ENCODE measurements around the gene DOCK4. TPM values are rescaled to one million over a fixed set of nuclear protein-coding genes. Genes with fewer than 3 reads are reported as not detected.

DOCK4 gene
- total RNA-seq, 1 donor from 2014 or later, result 32.2 TPM

- Histone ChIP-seq H3K4me1 (ENCODE audit: insufficient read depth, low read length) (peaks cover 4% of the 10 kb centered on the region), H3K27me3 (ENCODE audit: insufficient read depth, low read length) (no peaks in the 10 kb centered on the region), H3K4me2 (ENCODE audit: low read length) (peak overlapping the region; percentile 93), H3K9me3 (ENCODE audit: insufficient read depth, low read depth, low read length) (no peaks in the 10 kb centered on the region), H3K36me3 (ENCODE audit: insufficient read depth, low read length) (no peaks in the 10 kb centered on the region), H3K4me3 (ENCODE audit: insufficient read depth, low read depth, low read length) (no peak overlapping the region), H4K20me1 (ENCODE audit: insufficient read depth, low read length) (peaks cover 19% of the 10 kb centered on the region), H2AFZ (ENCODE audit: low read depth, low read length) (no peak overlapping the region), H3K79me2 (ENCODE audit: insufficient read depth, low read length) (peaks cover 69% of the 10 kb centered on the region), H3K9ac (ENCODE audit: low read length) (no peak overlapping the region), H3K27ac (ENCODE audit: low read depth, low read length) (no peak overlapping the region)
- FAIRE-seq, result no peak
- no peaks in the 10 kb centered on the region for H3K36me3 Mint-ChIP-seq (ENCODE audit: low read depth, unreplicated experiment)
- peak overlapping the region; percentile 100 for H3K4me3 Mint-ChIP-seq (ENCODE audit: unreplicated experiment)
- H3K27ac Mint-ChIP-seq (ENCODE audit: unreplicated experiment), result no peak overlapping the region
- H3K4me1 Mint-ChIP-seq (ENCODE audit: low read depth, unreplicated experiment), result peaks cover 19% of the 10 kb centered on the region
- H3K9me3 Mint-ChIP-seq (ENCODE audit: unreplicated experiment), result no peaks in the 10 kb centered on the region
- no peak for DNase-seq (ENCODE audit: low read depth)
- no peaks in the 10 kb centered on the region for H3K27me3 Mint-ChIP-seq (ENCODE audit: low read depth, unreplicated experiment)
- TF ChIP-seq CTCF (IDR thresholded peaks at IDR 0.05; ENCODE audit: insufficient read depth, low read depth, low read length) (no peak), EZH2 (IDR thresholded peaks at IDR 0.05; ENCODE audit: insufficient read depth, low read length) (no peak)
Observed at GRCh38 chr7:112207765-112208164, 1.6 kb upstream of the DOCK4 start.

- peak overlapping the region; percentile 94 for H3K4me3 ChIP-seq (ENCODE audit: insufficient read depth, low read depth, low read length)
- peaks cover 72% of the 10 kb centered on the region for H3K79me2 ChIP-seq (ENCODE audit: insufficient read depth, low read length)
- Mint-ChIP-seq H3K4me3 (ENCODE audit: unreplicated experiment) (peak overlapping the region; percentile 100), H3K27me3 (ENCODE audit: low read depth, unreplicated experiment) (no peaks in the 10 kb centered on the region), H3K4me1 (ENCODE audit: low read depth, unreplicated experiment) (peaks cover 16% of the 10 kb centered on the region), H3K36me3 (ENCODE audit: low read depth, unreplicated experiment) (no peaks in the 10 kb centered on the region), H3K27ac (ENCODE audit: unreplicated experiment) (peak overlapping the region; percentile 77), H3K9me3 (ENCODE audit: unreplicated experiment) (no peaks in the 10 kb centered on the region)
- H3K27me3 ChIP-seq (ENCODE audit: insufficient read depth, low read length), result no peaks in the 10 kb centered on the region
- no peak for FAIRE-seq
- DNase-seq (ENCODE audit: low read depth), result no peak
- H3K4me2 ChIP-seq (ENCODE audit: low read length), result peak overlapping the region; percentile 93
- TF ChIP-seq EZH2 (IDR thresholded peaks at IDR 0.05; ENCODE audit: insufficient read depth, low read length) (no peak), CTCF (IDR thresholded peaks at IDR 0.05; ENCODE audit: insufficient read depth, low read depth, low read length) (no peak)
- H3K27ac ChIP-seq (ENCODE audit: low read depth, low read length), result peak overlapping the region; percentile 68
- H3K36me3 ChIP-seq (ENCODE audit: insufficient read depth, low read length), result no peaks in the 10 kb centered on the region
- peaks cover 4% of the 10 kb centered on the region for H3K4me1 ChIP-seq (ENCODE audit: insufficient read depth, low read length)
- peak overlapping the region; percentile 88 for H3K9ac ChIP-seq (ENCODE audit: low read length)
- no peaks in the 10 kb centered on the region for H3K9me3 ChIP-seq (ENCODE audit: insufficient read depth, low read depth, low read length)
- H2AFZ ChIP-seq (ENCODE audit: low read depth, low read length), result peak overlapping the region; percentile 84
- peaks cover 14% of the 10 kb centered on the region for H4K20me1 ChIP-seq (ENCODE audit: insufficient read depth, low read length)
Observed at GRCh38 chr7:112206991-112207592, 893 bp upstream of the DOCK4 start.
